Measurements from ENCODE around the gene CAPN5.
"Not testable (repeated sequence)": the region's sequence is repeated elsewhere in the genome, so short reads cannot be mapped to it uniquely, and the experiment has no call there.

The CAPN5 gene

DNA sequence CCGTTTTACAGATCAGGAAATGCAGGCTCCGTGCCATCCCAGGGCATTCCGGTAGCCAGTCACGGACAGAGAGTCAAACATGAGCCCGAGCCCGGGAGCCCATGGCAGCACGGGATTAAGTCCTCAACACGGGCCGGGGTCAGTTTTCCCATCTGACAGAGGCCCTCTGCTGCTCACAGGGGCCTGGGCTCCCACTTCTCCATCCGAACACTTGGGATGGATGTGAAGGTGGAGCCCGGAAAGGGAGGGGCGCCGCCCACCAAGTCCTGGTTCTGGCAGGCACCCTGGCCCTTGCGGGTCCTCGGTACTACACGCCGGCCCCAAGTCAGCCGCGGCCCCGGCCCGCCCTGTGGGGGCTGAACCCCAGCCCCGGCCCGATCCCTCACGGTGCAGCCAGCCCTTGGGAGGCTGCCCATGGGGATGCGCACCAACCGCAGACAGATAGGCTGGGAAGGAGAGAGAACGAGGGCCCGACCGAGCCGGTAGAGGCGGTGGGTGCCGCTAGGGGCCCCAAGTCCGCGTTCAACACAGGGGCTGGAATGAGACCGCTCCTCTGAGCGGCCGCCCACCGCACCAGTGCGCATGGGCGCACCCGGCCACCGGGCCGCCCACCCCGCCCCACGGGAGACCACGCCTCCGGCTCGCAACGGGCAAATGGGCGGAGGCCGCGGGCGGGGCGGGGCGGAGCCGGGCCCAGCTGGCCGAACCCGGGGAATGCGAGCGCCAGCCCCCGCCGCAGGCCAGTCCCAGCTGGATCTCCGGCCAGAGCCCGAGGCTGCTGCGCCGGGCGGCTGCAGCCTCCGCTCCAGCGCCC is at the start of gene CAPN5:
Gene CAPN5 (plus strand): TSS at position 743 of the 814 bp plus-strand sequence. CDS start 17,916 bp downstream, outside the sequence.
- DNase-seq (ENCODE audit: low read depth): peak; percentile 55

GRCh38 chr11:77018396-77018924 is 48.3 kb upstream of the CAPN5 start:
- DNase-seq (ENCODE audit: low read depth): not testable (repeated sequence)

DNA sequence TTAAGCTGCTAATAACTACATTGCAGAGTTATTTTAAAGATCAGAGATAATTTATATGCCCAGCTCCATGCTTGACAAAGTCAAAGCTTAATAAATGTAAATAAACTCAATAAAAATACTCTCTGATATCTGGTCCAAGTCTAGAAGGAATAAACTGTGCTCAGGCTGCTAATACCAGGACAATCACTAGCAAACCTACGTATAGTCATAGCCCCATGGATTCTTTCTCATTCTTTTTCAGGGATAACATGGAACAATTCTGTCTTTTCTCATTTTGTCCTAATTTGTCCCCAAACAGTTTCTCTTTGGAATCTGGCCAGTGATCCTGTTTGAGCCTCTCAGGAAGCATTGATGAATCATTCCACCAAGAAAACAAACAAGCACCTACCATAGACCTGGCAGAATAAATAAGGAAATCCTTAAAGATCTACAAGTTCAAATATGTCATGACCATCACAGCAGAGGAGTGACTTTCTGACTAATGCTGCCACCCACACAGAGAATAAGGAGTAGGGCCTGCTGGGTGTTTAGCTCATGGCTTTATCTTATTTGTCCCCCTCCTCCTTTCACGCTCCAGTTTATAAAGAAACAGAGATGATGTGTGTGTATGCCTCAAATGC is 46.7 kb upstream of the CAPN5 start:
- peak; percentile 36 for DNase-seq (ENCODE audit: low read depth)

- no peak for DNase-seq (ENCODE audit: low read depth)
These were observed 46.0 kb upstream of the CAPN5 start for GRCh38 chr11:77020734-77021133.

- DNase-seq (ENCODE audit: low read depth): no peak
These were observed 42.0 kb upstream of the CAPN5 start for GRCh38 chr11:77024745-77025144.

- no peak for DNase-seq (ENCODE audit: low read depth)
These were observed 40.5 kb upstream of the CAPN5 start for GRCh38 chr11:77026221-77026620.

DNA sequence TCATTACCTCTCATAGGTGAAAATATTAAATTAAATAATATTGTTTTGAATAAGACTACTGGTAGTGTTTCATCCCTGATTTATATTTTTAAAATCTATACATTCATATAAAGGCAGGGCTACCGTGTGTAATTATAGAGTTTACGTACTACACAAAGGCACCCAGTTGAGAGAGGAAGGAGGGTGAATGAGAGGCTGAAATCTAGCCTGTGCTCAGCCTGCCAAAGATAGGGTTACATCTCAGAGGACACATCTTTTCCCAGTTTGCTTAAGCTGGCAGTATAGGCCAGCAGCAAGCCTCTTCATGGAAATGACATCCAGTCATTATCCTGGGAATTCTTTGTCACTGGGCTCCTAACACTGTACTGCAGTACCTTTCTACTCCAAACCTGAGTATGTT is 40.0 kb upstream of the CAPN5 start:
- no peak for DNase-seq (ENCODE audit: low read depth)

GRCh38 chr11:77027275-77027674 is 39.5 kb upstream of the CAPN5 start:
- no peak for DNase-seq (ENCODE audit: low read depth)

DNA sequence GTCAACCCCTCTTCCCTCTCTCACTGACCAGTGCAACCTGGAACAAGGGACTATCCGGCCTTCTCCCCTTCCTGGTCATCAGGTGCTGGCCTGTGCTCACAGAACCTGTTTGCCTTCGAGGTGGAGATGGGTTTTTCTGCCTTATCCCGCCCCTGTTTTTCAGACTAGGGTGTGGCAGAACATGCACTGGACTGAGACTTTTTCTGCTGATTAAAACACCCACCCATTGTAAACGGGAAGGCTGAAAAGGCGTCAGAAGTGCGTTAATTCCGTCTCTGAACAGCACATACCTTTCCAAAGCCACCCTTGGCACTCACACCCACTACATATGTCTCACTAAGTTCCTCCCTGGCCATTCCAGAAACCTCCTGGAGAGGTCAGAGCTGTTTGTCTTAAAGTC is 36.9 kb upstream of the CAPN5 start:
- no peak for DNase-seq (ENCODE audit: low read depth)

DNA sequence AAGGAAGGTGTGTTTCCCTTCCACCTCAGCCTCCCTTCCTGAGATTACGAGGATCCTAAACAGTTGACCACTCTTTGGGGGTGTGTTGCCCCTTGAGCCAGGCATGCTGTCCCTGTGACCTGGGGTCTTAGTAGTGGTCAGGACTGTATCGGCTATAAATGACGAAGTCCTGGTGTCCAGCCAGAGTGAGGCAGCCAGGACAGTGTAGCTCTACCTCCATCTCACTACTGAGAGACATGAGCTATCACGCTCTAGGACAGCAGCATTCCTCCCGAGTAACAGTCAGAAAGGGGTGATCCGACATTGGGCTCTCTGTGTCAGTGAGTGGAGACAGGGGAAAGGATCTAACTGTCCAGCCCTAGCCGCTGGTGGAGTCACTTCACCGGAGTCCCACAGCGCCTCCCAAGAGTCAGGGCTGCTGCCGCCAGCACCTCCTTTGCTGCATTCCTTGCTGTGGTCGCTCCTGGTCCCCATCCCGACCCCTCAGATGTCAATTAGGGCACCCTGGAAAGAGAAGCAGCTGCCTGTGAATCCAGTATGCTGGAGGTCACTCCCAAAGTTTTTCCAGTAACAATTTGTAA is 35.8 kb upstream of the CAPN5 start:
- no peak for DNase-seq (ENCODE audit: low read depth)

- no peak for DNase-seq (ENCODE audit: low read depth)
These were observed 35.2 kb upstream of the CAPN5 start for GRCh38 chr11:77031599-77031998.

- no peak for DNase-seq (ENCODE audit: low read depth)
These were observed 31.7 kb upstream of the CAPN5 start for GRCh38 chr11:77035039-77035438.

DNA sequence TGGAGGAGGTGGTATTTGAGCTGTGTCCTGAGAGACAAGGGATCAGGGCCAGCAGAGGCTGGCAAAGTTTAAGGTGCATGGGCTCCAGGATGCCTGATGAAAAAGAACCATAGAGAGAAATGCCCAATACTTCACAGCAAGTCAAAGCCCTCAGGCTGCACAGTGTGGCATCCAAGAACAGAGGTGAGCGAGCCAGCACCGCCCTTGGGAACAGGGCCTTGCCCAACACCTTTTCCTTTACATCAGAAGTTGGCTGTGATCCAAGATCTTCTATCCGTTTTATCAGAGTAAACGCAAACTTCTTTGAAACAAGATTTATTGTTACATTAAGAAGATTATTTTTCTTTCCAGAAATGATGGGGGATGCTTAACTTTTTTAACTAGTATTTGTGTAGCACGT is 31.2 kb upstream of the CAPN5 start:
- no peak for DNase-seq (ENCODE audit: low read depth)

- DNase-seq (ENCODE audit: low read depth): no peak
These were observed 30.4 kb upstream of the CAPN5 start for GRCh38 chr11:77036398-77036797.

GRCh38 chr11:77037057-77037456 is 29.7 kb upstream of the CAPN5 start:
- no peak for DNase-seq (ENCODE audit: low read depth)

- DNase-seq (ENCODE audit: low read depth): no peak
These were observed 28.5 kb upstream of the CAPN5 start for GRCh38 chr11:77038029-77038824.

DNA sequence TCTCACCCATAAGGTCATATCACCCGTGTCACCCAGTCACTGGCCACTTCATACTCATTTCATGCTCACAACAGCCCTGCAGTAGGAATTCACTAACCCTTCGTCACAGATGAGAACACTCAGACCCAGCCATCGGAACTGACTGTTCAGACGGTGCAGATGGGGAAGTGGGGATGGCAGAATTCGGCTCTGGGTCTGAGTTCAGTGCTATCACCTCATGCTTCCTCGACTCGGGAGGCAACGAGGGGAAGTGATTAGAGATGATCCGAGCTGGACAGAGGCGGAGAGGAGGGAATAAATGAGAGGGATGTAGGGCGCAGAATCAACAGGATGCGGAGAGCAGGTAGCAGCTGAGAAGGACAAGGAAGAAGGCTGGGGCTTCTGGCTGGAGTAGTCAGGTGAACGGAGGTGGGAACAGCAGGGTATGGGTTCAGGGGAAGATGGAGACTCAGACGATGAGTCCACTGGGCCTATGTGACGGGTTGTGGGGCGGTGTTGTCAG is 27.9 kb upstream of the CAPN5 start:
- DNase-seq (ENCODE audit: low read depth): no peak

DNA sequence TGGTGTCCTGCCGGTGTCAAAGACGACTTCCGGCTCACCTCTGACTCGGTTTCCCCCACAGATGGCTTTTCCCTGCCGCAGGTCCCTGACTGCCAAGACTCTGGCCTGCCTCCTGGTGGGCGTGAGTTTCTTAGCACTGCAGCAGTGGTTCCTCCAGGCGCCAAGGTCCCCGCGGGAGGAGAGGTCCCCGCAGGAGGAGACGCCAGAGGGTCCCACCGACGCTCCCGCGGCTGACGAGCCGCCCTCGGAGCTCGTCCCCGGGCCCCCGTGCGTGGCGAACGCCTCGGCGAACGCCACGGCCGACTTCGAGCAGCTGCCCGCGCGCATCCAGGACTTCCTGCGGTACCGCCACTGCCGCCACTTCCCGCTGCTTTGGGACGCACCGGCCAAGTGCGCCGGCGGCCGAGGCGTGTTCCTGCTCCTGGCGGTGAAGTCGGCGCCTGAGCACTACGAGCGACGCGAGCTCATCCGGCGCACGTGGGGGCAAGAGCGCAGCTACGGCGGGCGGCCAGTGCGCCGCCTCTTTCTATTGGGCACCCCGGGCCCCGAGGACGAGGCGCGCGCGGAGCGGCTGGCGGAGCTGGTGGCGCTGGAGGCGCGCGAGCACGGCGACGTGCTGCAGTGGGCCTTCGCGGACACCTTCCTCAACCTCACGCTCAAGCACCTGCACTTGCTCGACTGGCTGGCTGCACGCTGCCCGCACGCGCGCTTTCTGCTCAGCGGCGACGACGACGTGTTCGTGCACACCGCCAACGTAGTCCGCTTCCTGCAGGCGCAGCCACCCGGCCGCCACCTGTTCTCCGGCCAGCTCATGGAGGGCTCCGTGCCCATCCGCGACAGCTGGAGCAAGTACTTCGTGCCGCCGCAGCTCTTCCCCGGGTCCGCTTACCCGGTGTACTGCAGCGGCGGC is 27.0 kb upstream of the CAPN5 start:
- no peak for DNase-seq (ENCODE audit: low read depth)

DNA sequence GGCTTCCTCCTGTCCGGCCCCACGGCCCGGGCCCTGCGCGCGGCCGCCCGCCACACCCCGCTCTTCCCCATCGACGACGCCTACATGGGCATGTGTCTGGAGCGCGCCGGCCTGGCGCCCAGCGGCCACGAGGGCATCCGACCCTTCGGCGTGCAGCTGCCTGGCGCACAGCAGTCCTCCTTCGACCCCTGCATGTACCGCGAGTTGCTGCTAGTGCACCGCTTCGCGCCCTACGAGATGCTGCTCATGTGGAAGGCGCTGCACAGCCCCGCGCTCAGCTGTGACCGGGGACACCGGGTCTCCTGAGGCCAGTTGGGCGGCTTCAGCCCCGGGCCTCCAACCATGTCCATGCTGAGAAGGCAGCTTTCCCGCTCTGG is 26.4 kb upstream of the CAPN5 start:
- no peak for DNase-seq (ENCODE audit: low read depth)

GRCh38 chr11:77040889-77041288 is 25.9 kb upstream of the CAPN5 start:
- no peak for DNase-seq (ENCODE audit: low read depth)

DNA sequence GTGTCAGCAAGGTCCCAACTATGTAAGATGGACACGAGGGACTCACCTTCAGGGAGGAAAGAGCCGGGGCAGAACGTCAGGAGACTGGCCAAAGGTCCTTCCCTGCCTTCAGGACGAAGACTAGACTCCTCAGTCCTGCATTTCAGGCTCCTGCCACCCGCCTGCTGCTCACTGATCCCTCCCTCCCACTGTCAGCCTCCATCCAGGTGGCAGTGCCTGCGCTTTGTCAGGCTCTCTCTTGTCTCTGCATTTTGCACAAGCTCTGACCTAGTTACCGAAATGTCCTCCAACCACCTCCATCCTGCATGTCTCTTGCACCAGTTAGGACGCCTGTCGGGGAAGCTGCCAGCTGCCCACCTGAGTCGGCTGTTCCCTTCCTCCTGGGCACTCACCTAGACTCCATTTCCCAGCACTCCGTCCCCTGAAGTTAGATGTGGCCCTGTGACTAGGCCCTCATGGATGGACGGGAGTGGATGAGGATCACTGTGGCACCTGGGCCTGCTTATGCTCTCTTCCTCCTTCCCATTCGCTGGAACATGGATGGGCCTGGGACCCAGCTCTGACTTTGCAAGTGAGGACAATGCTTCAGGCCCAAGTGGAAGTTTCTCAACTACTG is 24.6 kb upstream of the CAPN5 start:
- DNase-seq (ENCODE audit: low read depth): no peak

Data from non-pigmented ciliary epithelial cell (primary cell).